GM10248 (cell line): ENCODE measurements around the gene OGG1.

Experiments
- CTCF ChIA-PET: fragments of 300-600 bp; sonication (Branson Sonifier 250); formaldehyde crosslinking; extraction: SDS; loops from one replicate; lab custom pipeline; 2021; ENCODE audit warnings: antibody characterized with exemption; lab: Yijun Ruan, JAX
- POLR2A ChIA-PET: fragments of 350-650 bp; sonication (Branson Sonifier 250); formaldehyde crosslinking; extraction: SDS; loops from one replicate; lab custom pipeline; 2020; ENCODE audit warnings: antibody characterized with exemption; lab: Yijun Ruan, JAX
- DNase-seq: peaks from one replicate; pipeline ENCODE4 v3.0.0; 2012; ENCODE audit errors: extremely low spot score
- TF ChIP-seq, protein P1 (sequence below): IDR thresholded peaks from 2 replicates; pipeline ENCODE4 v1.5.1; 2012; ENCODE audit warnings: mild to moderate bottlenecking, low read depth; ENCODE audit errors: extremely low read depth, missing control alignments, control extremely low read depth

OGG1 gene

DNA sequence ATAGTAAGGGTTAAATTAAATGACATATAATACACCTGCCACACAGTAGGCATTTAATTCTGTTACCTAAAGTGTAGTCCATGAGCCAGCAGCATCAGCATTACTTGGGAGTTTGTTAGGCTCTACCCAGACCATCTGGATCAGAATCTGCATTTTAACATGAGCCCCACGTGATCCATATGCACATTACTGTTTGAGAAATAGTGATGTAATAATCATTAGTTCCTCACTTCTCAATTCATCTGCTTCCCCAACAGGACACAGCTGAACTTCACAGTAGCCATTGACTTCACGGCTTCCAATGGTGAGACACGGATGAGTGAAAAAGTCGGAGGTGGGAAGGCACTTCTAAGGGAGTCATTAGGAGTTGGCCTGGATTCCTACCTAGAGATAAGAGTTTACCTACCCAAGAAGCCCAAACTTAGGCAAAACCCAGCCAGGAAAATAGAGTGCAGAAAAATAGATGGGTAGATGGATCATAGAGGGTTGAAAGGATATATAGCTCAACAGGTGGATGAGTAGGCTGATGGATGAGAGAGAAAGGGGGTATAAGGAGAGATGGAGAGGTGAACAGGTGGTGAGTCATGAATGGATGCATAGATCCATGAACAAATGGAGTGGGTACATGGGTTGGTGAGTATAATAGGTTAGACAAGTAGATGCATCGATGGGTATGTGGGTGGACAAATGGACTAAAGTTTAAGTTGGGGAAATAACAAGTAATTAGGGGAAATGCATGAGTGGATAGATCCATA lies 32.8 kb upstream of the OGG1 start:
- no peak for DNase-seq
- POLR2A ChIA-PET = no interaction called here
- CTCF ChIA-PET = interaction anchor here (1.6 to 2.6 kb wide), 2 partner anchors 11 to 14 kb away, joined by 4 to 12 read pairs; no protein-coding TSS in a partner anchor
- TF ChIP-seq, protein P1, sequence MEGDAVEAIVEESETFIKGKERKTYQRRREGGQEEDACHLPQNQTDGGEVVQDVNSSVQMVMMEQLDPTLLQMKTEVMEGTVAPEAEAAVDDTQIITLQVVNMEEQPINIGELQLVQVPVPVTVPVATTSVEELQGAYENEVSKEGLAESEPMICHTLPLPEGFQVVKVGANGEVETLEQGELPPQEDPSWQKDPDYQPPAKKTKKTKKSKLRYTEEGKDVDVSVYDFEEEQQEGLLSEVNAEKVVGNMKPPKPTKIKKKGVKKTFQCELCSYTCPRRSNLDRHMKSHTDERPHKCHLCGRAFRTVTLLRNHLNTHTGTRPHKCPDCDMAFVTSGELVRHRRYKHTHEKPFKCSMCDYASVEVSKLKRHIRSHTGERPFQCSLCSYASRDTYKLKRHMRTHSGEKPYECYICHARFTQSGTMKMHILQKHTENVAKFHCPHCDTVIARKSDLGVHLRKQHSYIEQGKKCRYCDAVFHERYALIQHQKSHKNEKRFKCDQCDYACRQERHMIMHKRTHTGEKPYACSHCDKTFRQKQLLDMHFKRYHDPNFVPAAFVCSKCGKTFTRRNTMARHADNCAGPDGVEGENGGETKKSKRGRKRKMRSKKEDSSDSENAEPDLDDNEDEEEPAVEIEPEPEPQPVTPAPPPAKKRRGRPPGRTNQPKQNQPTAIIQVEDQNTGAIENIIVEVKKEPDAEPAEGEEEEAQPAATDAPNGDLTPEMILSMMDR = no peak

DNA sequence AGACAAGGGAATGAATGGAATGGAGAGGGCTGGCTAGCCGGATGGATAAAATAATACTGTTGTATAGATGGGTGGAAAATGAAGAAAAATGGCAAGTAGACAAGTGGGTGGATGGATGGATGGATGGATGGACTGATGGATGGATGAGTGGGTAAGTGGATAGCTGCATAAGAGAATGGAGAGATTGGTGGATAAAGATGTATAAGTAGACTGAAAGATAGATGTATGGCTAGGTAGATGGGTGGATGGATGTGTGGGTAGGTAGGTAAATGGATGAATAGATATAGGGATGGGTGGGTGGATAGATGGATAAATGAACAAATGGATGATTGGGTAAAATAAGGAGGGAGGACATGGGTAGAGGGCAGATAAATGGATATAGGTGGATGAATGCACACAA lies 32.2 kb upstream of the OGG1 start:
- DNase-seq = no peak
- CTCF ChIA-PET = interaction anchor here (1.6 to 2.6 kb wide), 3 partner anchors 10 to 13 kb away, joined by 4 to 12 read pairs (median 4); no protein-coding TSS in a partner anchor
- TF ChIP-seq, protein P1 = no peak
- POLR2A ChIA-PET = no interaction called here

DNA sequence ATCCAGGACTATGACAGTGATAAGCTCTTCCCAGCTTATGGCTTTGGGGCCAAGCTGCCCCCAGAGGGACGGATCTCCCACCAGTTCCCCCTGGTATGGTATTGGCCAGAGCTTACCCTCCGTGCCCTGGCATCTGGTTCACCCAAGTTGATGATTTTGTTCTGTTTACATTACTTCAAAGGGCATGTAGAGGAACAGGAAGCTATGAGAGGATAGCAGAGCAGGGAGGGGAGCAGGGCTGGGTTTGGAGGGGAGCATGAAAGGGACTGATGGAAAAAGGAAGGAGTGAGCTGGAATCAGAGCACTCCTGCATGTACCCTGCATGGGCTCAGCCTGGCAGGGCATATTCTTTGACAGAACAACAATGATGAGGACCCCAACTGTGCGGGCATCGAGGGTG lies 31.6 kb upstream of the OGG1 start:
- no peak for DNase-seq
- CTCF ChIA-PET = interaction anchor here (1.6 to 2.6 kb wide), 3 partner anchors 9 to 13 kb away, joined by 4 to 12 read pairs (median 4); no protein-coding TSS in a partner anchor
- POLR2A ChIA-PET = no interaction called here

DNA sequence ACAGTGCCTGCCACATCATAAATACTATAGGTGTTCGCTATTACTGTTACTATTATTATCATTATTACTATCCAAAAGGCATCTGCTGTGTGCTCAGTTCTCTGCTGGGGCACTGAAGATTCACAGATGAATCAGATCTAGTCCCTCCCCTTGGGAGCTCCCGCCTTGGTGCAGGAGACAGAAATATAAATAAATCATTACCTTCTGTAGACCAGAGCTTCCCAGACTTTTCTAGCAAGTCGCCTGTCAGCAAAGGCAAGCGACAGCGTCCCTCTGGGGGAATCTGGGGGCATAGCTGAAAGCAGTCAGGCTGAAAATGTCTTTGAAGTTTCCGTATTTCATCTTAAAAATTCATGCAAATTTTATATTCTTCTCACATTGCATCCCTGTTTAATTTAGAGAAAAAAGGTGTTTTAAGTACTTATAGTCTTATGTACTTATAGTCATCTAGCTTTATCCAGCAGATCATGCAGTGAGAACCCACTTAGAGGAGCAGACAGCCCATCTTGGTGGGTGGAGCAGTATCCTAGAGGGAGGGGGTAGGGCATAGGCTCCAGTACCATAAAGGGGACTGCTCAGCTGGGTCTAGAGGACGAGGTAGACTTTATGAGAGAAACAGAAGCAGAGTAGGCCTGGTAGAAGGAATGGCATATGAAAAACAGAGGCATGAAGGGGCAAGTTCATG lies 28.6 kb upstream of the OGG1 start:
- ChIA-PET POLR2A (no interaction called here), CTCF (interaction anchor here (1.1 to 1.5 kb wide), 2 partner anchors 9 to 19 kb away, joined by 3 to 4 read pairs; no protein-coding TSS in a partner anchor)
- no peak for DNase-seq
- TF ChIP-seq, protein P1 = no peak

More for the DNA sequence above, 31.6 kb upstream of the OGG1 start:
- TF ChIP-seq, protein P1 = no peak

DNA sequence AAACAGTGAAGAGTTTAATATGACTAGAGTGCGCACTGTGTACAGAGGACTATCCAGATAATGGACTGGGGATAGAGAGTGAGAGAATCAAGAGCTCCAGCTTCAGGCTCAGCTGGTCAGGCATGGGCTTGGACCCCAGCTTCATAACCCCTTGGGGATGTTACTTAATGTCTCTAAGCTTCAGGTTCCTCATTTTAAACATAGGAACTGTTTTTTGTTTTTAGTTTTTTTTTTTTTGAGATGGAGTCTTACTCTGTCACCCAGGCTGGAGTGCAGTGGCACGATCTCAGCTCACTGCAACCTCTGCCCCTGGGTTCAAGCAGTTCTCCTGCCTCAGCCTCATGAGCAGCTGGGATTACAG lies 28.1 kb upstream of the OGG1 start:
- POLR2A ChIA-PET = no interaction called here
- DNase-seq = no peak
- CTCF ChIA-PET = interaction anchor here (1.1 to 1.5 kb wide), 2 partner anchors 9 to 18 kb away, joined by 3 to 4 read pairs; no protein-coding TSS in a partner anchor
- TF ChIP-seq, protein P1 = no peak

DNA sequence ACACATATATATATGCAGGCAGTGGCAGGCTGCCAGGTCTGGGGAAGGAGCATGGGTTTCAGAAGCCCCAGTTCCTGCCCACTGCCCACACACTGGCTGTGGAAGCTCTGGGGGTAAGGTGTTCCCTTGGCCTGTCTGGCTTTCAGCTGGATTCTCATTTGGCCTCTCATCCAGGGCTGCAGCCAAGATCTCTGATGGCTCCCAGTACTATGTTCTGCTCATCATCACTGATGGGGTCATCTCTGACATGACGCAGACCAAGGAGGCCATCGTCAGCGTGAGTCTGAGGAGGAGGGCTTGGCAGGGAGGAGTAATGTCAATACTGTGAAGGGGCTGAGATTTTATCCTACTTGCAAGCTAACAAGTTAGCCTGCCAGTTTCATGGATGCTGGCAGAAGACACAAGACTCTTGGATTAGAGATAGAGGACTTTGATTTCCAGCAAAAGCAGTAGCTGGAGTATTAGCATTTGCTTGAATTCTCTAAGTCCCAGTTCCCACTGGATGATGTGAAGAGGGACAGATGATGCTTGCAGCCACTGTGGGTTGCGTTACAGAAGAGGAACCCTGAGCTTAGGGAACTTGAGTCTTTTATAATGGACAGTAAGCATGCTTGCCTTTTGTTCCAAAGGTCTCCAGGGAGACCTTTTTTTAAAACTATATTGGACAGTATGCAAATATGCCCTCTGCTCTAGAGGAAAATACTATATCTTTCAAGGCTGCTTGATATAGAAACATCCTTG lies 23.8 kb upstream of the OGG1 start:
- TF ChIP-seq, protein P1 = no peak
- DNase-seq = no peak
- POLR2A ChIA-PET = no interaction called here
- CTCF ChIA-PET = interaction anchor here (1.0 to 3.2 kb wide), 5 partner anchors 15 to 223 kb away, joined by 3 to 17 read pairs (median 4); partner anchors contain the start of gene OGG1
